Memory B cell (primary cell): ENCODE results near the gene PLD5.
"Not testable (repeated sequence)": the region's sequence is repeated elsewhere in the genome, so short reads cannot be mapped to it uniquely, and the experiment has no call there.

ENCODE experiments used
- ATAC-seq: fragments of 150-1000 bp; cut with Tn5 transposase; 2 replicates; pipeline ENCODE4 v1.10.0; 2021; ENCODE audit warnings: low read depth, mild to moderate bottlenecking, moderate library complexity
- DNase-seq, 2 donors: peaks; one replicate each; pipeline ENCODE4 v3.0.0; 2022; ENCODE audit warnings: low spot score in 2 of 2
- H3K27ac Mint-ChIP-seq: one replicate; pipeline ENCODE4 v1.8.0; 2022; ENCODE audit warnings: mild to moderate bottlenecking, moderate library complexity, mixed read lengths
- H3K27me3 Mint-ChIP-seq: one replicate; pipeline ENCODE4 v1.8.0; 2022; ENCODE audit warnings: mixed read lengths
- H3K36me3 Mint-ChIP-seq: one replicate; pipeline ENCODE4 v1.8.0; 2022; ENCODE audit warnings: mild to moderate bottlenecking, mixed read lengths
- H3K4me1 Mint-ChIP-seq: one replicate; pipeline ENCODE4 v1.8.0; 2022; ENCODE audit warnings: mixed read lengths
- H3K4me3 Mint-ChIP-seq: one replicate; pipeline ENCODE4 v1.8.0; 2022; ENCODE audit warnings: mild to moderate bottlenecking, moderate library complexity, mixed read lengths
- H3K9me3 Mint-ChIP-seq: one replicate; pipeline ENCODE4 v1.8.0; 2022; ENCODE audit warnings: mixed read lengths

The PLD5 gene

DNA sequence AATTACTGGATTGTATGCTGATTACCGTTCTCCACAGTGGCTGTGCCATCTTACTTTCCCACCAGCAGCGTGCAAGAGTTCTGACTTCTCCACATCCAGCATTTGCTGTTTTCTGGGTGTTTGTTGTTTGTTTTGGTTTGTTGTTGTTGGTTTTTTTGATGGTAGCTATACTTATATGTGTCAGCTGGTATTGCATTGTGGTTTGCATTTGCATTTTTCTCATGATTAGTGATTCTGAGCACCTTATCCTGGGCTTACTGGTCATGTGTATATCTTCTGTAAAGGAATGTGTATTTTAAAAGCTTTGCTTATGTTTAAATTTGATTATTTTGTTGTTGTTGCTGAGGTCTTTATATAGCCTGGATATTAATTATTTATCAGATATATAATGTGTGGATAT lies 458.7 kb downstream of the PLD5 start:
- Mint-ChIP-seq H3K36me3 (no peaks in the 10 kb centered on the region), H3K9me3 (no peaks in the 10 kb centered on the region)

DNA sequence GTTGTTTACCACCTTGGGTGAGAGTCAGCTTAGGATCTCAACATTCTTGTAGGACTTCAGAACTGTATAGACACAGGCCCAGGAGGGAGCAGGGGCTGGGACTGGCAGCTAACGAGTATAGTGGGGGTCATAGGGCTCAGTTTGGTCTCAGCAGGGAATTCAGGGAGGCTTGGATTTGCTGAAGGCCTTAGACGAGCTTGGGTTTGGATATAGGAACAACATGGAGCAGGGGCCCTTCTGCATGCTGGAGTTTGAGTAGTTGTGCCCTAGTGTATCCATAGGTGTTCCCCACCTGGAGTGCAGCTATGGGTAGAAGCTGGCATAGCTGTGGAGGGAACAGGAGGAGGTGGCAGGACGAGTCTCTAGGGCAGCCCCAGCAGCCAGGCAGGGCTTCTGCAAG lies 462.2 kb downstream of the PLD5 start:
- peaks cover 2% of the 10 kb centered on the region for H3K36me3 Mint-ChIP-seq
- no peak overlapping the region for H3K27ac Mint-ChIP-seq
- DNase-seq, result no peak
- no peak overlapping the region for H3K4me3 Mint-ChIP-seq
- peaks cover 5% of the 10 kb centered on the region for H3K27me3 Mint-ChIP-seq
- H3K9me3 Mint-ChIP-seq, result no peaks in the 10 kb centered on the region
- no peak for ATAC-seq
- no peaks in the 10 kb centered on the region for H3K4me1 Mint-ChIP-seq

More for the DNA sequence above, 458.7 kb downstream of the PLD5 start:
- DNase-seq, result no peak
- no peak for ATAC-seq
- H3K4me3 Mint-ChIP-seq, result no peak overlapping the region
- no peaks in the 10 kb centered on the region for H3K27me3 Mint-ChIP-seq
- no peaks in the 10 kb centered on the region for H3K4me1 Mint-ChIP-seq
- H3K27ac Mint-ChIP-seq, result no peak overlapping the region

DNA sequence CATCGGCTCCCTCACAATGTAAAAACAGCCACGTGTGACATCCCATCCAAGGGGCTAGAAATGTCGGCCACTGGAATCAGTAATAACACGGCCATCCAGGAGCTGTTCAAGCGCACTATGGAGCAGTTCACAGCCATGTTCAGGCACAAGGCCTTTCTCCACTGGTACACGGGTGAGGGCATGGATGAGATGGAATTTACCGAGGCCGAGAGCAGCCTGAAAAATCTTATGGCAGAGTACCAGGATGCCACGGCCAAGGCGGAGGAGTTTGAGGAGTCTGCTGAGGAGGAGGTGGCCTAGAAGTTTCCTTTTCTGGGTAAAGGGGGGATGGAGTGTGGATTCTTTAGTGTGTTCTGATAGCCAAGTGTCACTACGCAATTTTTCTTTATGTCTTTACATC lies 464.5 kb downstream of the PLD5 start:
- ATAC-seq, result no peak
- H3K27ac Mint-ChIP-seq, result no peak overlapping the region
- no peaks in the 10 kb centered on the region for H3K4me1 Mint-ChIP-seq
- peaks cover 2% of the 10 kb centered on the region for H3K36me3 Mint-ChIP-seq
- no peaks in the 10 kb centered on the region for H3K9me3 Mint-ChIP-seq
- H3K4me3 Mint-ChIP-seq, result no peak overlapping the region
- DNase-seq, result no peak
- H3K27me3 Mint-ChIP-seq, result peaks cover 6% of the 10 kb centered on the region

- H3K4me1 Mint-ChIP-seq, H3K36me3 Mint-ChIP-seq, H3K4me3 Mint-ChIP-seq: not testable (repeated sequence)
Measured at GRCh38 chr1:242058582-242058981, 465.9 kb downstream of the PLD5 start.

DNA sequence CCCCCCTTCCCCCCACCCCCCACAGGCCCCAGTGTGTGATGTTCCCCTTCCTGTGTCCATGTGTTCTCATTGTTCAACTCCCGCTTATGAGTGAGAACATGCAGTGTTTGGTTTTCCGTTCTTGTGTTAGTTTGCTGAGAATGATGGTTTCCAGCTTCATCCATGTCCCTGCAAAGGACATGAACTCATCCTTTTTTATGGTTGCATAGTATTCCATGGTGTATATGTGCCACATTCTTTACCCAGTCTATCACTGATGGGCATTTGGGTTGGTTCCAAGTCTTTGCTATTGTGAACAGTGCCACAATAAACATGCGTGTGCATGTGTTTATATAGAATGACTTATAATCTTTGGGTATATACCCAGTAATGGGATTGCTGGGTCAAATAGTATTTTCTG lies 466.3 kb downstream of the PLD5 start:
- not testable (repeated sequence) for DNase-seq, H3K4me1 Mint-ChIP-seq, H3K36me3 Mint-ChIP-seq, H3K4me3 Mint-ChIP-seq, H3K27ac Mint-ChIP-seq, H3K27me3 Mint-ChIP-seq, ATAC-seq, H3K9me3 Mint-ChIP-seq

More at GRCh38 chr1:242058582-242058981, 465.9 kb downstream of the PLD5 start:
- H3K9me3 Mint-ChIP-seq, ATAC-seq, H3K27me3 Mint-ChIP-seq, DNase-seq, H3K27ac Mint-ChIP-seq: not testable (repeated sequence)

DNA sequence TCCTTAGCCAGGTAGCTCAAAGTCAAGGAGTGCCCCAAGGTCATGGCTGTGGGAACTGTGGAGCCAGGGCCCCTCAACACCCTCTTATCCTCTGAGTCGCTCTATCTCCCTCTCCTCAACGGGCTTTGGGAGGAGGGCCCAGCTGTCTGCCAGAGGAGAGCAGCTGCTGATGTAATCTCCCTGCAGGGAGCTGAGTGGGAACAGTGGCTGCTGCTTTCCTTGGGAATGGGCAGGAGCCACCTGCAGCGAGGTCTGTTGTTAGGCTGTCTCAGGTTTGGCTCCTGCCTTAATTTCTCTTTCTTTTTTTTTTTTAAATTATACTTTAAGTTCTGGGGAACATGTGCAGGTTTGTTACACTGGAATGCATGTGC lies 466.8 kb downstream of the PLD5 start:
- Mint-ChIP-seq H3K4me1 (no peaks in the 10 kb centered on the region), H3K36me3 (peaks cover 2% of the 10 kb centered on the region), H3K27ac (no peak overlapping the region), H3K4me3 (no peak overlapping the region), H3K27me3 (peaks cover 6% of the 10 kb centered on the region), H3K9me3 (no peaks in the 10 kb centered on the region)
- ATAC-seq (no peak), DNase-seq (no peak)

- H3K4me3 Mint-ChIP-seq, result no peak overlapping the region
- no peak for ATAC-seq
- DNase-seq, result no peak
Measured at GRCh38 chr1:242056988-242057744, 467.3 kb downstream of the PLD5 start.

GRCh38 chr1:242055749-242056320 lies 468.7 kb downstream of the PLD5 start:
- Mint-ChIP-seq H3K27me3 (peaks cover 6% of the 10 kb centered on the region), H3K9me3 (no peaks in the 10 kb centered on the region), H3K36me3 (peaks cover 2% of the 10 kb centered on the region), H3K27ac (no peak overlapping the region), H3K4me3 (no peak overlapping the region), H3K4me1 (no peaks in the 10 kb centered on the region)
- DNase-seq (no peak), ATAC-seq (no peak)

More at GRCh38 chr1:242056988-242057744, 467.3 kb downstream of the PLD5 start:
- H3K27me3 Mint-ChIP-seq, result peaks cover 6% of the 10 kb centered on the region
- peaks cover 2% of the 10 kb centered on the region for H3K36me3 Mint-ChIP-seq
- no peak overlapping the region for H3K27ac Mint-ChIP-seq
- H3K4me1 Mint-ChIP-seq, result no peaks in the 10 kb centered on the region
- no peaks in the 10 kb centered on the region for H3K9me3 Mint-ChIP-seq

DNA sequence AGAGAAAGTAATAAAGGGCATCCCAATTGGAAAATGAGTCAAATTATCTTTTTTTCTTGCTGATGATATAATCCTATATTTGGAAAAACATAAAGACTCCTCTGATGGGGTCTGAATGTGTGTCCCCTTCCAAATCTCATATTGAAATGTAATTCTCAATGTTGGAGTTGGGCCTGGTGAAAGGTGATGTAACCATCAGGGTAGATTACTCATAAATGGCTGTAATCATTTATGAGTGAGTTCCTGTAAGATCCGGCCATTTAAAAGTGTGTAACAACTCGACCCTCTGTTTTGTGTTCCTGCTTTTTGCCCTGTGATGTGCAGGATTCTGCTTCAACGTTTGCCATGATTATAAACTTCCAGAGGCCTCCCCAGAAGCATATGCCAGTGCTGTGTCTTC lies 481.3 kb downstream of the PLD5 start:
- ATAC-seq (no peak), DNase-seq (no peak)
- Mint-ChIP-seq H3K36me3 (peaks cover 2% of the 10 kb centered on the region), H3K4me1 (no peaks in the 10 kb centered on the region), H3K27me3 (no peaks in the 10 kb centered on the region), H3K4me3 (no peak overlapping the region), H3K27ac (no peak overlapping the region), H3K9me3 (peaks cover 5% of the 10 kb centered on the region)

DNA sequence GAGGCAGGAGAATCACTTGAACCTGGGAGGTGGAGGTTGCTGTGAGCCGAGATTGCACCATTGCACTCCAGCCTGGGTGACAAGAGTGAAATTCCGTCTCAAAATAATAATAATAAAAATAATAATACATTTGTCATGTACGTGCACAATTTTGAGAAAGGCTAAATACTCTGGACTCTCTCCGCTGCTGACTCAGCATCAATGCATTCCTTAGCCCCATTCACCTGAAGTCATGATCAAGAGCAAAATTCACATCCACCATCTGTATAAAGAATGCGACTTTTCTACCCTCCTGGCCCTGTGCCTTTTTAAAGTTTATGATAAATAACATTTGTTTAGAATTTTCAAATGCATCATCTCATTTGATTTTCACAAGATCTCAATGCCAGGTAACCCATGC lies 490.1 kb downstream of the PLD5 start:
- Mint-ChIP-seq H3K9me3 (peaks cover 1% of the 10 kb centered on the region), H3K27me3 (peaks cover 11% of the 10 kb centered on the region), H3K4me1 (no peaks in the 10 kb centered on the region), H3K4me3 (no peak overlapping the region), H3K36me3 (no peaks in the 10 kb centered on the region), H3K27ac (no peak overlapping the region)
- ATAC-seq, result no peak
- no peak for DNase-seq

DNA sequence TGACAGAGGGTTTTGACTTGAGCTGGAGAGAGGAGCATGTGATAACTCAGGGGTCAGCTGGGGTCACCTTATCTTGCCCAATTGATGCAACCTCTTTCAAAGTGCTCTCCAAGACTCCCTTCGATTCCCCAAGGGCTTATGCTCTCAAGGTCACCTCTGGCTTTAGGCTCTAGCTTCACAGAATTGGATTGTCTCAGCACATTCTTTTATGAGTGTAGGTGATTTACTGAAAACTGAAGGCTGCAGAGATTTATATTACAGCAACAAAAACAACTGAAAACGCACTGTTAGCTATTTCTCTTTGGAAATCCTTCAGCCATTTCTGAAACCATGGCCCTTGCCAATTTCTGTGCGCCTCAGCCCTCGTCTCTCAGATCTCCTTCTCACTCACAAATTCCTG lies 491.1 kb downstream of the PLD5 start:
- no peak for DNase-seq
- H3K27ac Mint-ChIP-seq, result no peak overlapping the region
- ATAC-seq, result no peak
- H3K36me3 Mint-ChIP-seq, result no peaks in the 10 kb centered on the region
- H3K27me3 Mint-ChIP-seq, result peaks cover 11% of the 10 kb centered on the region
- H3K4me1 Mint-ChIP-seq, result no peaks in the 10 kb centered on the region
- H3K4me3 Mint-ChIP-seq, result no peak overlapping the region
- peaks cover 1% of the 10 kb centered on the region for H3K9me3 Mint-ChIP-seq
